Natural killer cell treated with Interleukin-12 subunit alpha and Interleukin-12 subunit beta and Interleukin-15 and Interleukin-18, amount 100 ng/mL, for 72 hours (primary cell): ENCODE measurements around the gene PYCR2. TPM values are rescaled to one million over a fixed set of nuclear protein-coding genes. Genes with fewer than 3 reads are reported as not detected.

Experiments used
- ATAC-seq, 2 donors: fragments of 150-1000 bp; cut with Tn5 transposase in 1 of 2; sonication (Bioruptor Pico), chemical (Tn5 transposase) in 1 of 2; 2 replicates each; pipeline ENCODE4 v1.10.0; 2021
- DNase-seq: peaks from one replicate; pipeline ENCODE4 v3.0.0; 2022; ENCODE audit warnings: low spot score
- H3K27ac Mint-ChIP-seq, 2 donors: 1 replicate in 1 of 2; 2 replicates in 1 of 2; pipeline ENCODE4 v1.8.0; 2022; ENCODE audit warnings: mixed read lengths in 2 of 2, mild to moderate bottlenecking in 1 of 2, moderate library complexity in 1 of 2
- H3K27me3 Mint-ChIP-seq, 2 donors: 1 replicate in 1 of 2; 2 replicates in 1 of 2; pipeline ENCODE4 v1.8.0; 2022; ENCODE audit warnings: mixed read lengths in 2 of 2
- H3K36me3 Mint-ChIP-seq: one replicate; pipeline ENCODE4 v1.8.0; 2022; ENCODE audit warnings: mixed read lengths
- H3K4me1 Mint-ChIP-seq, 2 donors: 1 replicate in 1 of 2; 2 replicates in 1 of 2; pipeline ENCODE4 v1.8.0; 2022; ENCODE audit warnings: low read depth in 2 of 2, mixed read lengths in 2 of 2, mild to moderate bottlenecking in 1 of 2
- H3K4me3 Mint-ChIP-seq: one replicate; pipeline ENCODE4 v1.8.0; 2022; ENCODE audit warnings: mixed read lengths
- H3K9me3 Mint-ChIP-seq: 2 replicates; pipeline ENCODE4 v1.8.0; 2022; ENCODE audit warnings: mixed read lengths
- total RNA-seq, 2 donors: library from RNA; stranded (reverse); gene quantifications; one replicate each; pipeline ENCODE4 v1.2.3, GENCODE V29; 2022

PYCR2 gene
- total RNA-seq, 2 donors from 2014 or later, result 102 to 127 TPM

DNA sequence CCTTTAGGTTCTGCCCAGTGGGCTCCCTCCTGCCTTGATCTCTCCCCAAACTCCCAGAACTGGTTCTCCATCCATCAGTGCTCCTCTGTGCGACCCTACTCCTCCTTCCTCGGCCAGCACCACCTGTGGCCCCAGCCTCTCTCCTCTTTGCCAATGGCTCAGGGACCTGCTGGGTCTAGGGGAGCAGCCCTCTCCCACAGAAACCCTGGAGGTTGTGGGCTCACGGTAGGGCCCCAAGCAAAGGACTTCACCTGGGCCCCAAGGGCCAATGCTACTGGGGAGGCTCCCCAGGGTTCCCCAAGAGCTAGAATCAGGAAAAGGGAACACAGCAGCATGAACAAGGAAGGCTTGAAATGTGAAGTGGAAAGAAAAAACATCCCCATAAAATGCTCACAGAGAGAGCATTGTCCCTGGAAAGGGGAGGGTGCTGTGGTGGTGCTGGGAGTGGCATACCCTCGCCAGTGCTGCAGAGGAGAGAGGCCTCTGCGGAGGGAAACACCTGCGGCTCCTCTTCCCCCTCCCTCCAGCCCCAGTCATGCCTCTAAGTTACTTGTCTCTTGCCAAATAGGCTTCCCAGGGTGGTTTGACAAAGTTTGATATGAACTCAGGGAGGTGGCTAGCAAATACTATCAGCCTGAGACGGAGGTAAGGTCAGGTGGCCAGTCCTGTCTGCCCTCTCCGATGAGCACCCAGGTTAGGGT is 44.4 kb downstream of the PYCR2 start:
- Mint-ChIP-seq H3K4me3 (no peak overlapping the region), H3K36me3 (no peaks in the 10 kb centered on the region), H3K4me1 (peaks cover 32 to 37% of the 10 kb centered on the region in 2 donors), H3K9me3 (no peaks in the 10 kb centered on the region), H3K27ac (peak overlapping the region in 1 of 2 donors; percentile 58), H3K27me3 (no peaks in the 10 kb centered on the region)
- ATAC-seq, result no peak
- DNase-seq, result no peak

DNA sequence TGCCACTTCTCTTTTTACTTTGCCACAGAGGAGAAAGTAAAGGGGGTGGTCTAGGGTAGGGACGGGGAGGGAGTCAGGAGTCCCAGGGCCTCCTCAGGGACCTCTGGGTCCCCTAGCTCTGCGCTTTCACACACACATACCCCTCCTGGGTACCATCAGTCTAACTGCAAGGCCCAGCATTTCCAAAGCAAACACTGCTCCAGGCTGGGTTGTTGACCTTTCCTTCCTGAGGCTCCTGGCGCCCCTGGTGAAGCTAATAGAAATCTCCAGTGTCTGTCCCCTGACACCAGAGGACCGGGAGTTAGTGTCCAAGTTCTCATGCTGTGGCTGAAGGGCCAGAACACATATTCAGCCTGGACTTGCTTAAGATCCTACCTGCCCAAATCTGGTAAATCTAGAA is 45.8 kb downstream of the PYCR2 start:
- peaks cover 25 to 28% of the 10 kb centered on the region in 2 donors for H3K4me1 Mint-ChIP-seq
- ATAC-seq, result no peak
- H3K27me3 Mint-ChIP-seq, result no peaks in the 10 kb centered on the region
- no peak overlapping the region for H3K27ac Mint-ChIP-seq
- H3K9me3 Mint-ChIP-seq, result no peaks in the 10 kb centered on the region
- no peak overlapping the region for H3K4me3 Mint-ChIP-seq
- no peaks in the 10 kb centered on the region for H3K36me3 Mint-ChIP-seq
- no peak for DNase-seq

DNA sequence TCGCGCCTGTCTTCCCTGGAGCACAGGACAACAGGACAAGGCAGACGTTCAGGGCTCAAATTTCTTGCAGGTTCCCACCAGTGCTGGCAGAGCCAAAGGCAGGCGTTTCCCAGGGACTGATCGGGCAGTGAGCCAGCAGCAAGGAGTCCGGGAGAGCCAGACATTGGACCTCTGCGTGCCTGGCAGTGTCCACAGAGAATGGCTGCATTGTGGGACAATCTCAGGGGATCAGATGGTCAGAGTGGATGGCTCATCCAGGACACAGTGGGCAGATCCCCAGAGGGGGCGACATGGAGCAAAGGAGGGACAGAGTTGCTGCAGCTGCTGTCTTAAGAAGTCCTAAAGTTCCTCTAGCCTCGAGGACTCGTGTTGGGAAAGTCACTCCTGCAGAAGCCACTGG is 46.5 kb downstream of the PYCR2 start:
- H3K27ac Mint-ChIP-seq, result no peak overlapping the region
- H3K27me3 Mint-ChIP-seq, result no peaks in the 10 kb centered on the region
- H3K9me3 Mint-ChIP-seq, result no peaks in the 10 kb centered on the region
- no peak overlapping the region for H3K4me3 Mint-ChIP-seq
- peaks cover 26% of the 10 kb centered on the region in 2 donors for H3K4me1 Mint-ChIP-seq
- DNase-seq, result no peak
- no peak for ATAC-seq
- H3K36me3 Mint-ChIP-seq, result no peaks in the 10 kb centered on the region

DNA sequence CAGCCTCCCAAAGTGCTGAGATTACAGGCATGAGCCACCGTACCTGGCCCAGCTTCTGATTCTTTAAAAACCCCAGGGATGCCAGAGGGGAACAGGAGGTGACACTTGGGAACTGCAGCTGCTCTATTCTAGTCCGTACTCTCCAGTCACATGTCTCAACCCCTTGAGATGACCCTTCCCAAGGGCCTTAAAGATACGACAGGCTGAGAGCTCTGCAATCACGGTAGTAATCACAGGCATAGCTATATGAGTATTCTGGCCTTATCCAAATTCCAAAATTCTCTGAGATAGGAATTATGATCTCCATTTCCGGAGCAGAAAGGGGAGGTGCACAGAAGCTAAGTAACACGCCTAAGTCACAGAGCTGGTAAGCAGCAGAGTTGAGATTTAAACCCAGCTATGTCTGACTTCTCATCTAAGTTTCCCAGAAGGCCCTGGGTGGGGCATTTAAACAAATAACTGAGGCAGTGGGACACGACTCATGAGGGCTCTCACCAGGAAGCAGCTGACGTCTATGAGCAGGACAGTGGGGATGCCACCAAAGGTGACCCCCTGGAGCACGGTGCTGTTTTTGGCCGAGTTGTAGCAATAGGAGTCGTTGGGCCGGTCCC is 47.0 kb downstream of the PYCR2 start:
- Mint-ChIP-seq H3K27ac (peak overlapping the region in 1 of 2 donors; percentile 23), H3K27me3 (no peaks in the 10 kb centered on the region), H3K4me3 (no peak overlapping the region), H3K9me3 (no peaks in the 10 kb centered on the region), H3K36me3 (no peaks in the 10 kb centered on the region), H3K4me1 (peaks cover 26 to 27% of the 10 kb centered on the region in 2 donors)
- no peak for ATAC-seq
- DNase-seq, result no peak

DNA sequence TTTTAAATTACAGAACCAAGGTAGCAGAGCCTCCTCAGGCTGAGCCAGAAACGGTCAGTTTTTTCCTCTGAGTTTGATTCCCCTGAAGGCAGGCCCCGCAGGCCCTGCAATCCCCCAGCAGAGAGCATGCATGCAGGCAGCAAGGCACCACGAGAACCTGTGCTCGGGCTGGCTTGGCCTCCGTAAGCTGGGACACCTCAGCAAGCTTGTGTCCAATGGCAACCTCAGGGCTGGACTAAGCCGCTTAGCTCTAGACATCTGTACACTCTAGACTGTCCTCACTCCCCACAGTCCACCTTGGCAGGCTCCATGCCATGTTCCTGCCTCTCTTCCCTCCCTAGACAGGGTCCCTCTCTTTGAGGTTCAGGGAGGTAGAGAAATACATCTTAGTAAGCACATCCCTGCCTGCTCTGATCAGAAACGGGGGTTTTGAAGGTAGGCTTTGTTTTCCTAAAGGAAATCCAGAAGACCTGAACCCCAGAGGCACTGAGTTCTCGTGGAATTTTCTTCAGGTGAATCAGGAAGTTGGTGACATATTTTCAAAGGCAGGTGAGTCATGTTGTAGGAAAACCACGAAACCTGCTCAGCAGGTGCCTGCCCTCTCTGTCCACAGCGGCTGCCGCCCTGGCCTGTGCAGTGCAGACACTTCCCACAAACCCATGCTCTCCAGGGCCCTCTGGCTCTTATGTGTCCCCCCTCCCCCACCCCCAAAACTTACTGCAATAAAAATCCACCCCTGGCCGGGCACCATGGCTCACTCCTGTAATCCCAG is 48.8 kb downstream of the PYCR2 start:
- Mint-ChIP-seq H3K4me1 (peaks cover 29 to 31% of the 10 kb centered on the region in 2 donors), H3K27ac (no peak overlapping the region), H3K9me3 (no peaks in the 10 kb centered on the region), H3K27me3 (no peaks in the 10 kb centered on the region), H3K4me3 (no peak overlapping the region), H3K36me3 (no peaks in the 10 kb centered on the region)
- ATAC-seq (no peak), DNase-seq (no peak)

DNA sequence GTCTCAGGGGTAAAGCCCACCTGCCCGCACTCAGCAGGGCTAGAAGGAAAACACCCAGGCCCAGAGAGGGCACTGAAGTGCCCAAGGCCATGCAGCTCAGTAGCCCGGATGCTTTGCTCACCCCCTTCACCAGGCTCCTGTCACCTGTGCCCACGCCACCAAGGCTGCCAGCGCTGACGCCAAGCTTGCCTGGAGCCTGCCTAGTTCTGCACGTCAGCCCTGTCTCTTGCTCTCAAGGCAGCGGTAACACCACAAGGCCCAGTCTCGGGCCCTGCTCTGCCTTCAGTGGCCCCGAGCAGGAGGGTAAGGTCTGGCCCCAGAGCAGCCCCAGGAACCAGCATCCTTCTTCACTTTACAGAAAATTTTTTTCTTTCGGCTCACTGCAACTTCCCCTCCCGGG is 49.6 kb downstream of the PYCR2 start:
- no peaks in the 10 kb centered on the region for H3K9me3 Mint-ChIP-seq
- DNase-seq, result no peak
- H3K27ac Mint-ChIP-seq, result no peak overlapping the region
- H3K4me1 Mint-ChIP-seq, result peaks cover 24% of the 10 kb centered on the region in 2 donors
- ATAC-seq, result no peak
- H3K36me3 Mint-ChIP-seq, result no peaks in the 10 kb centered on the region
- no peaks in the 10 kb centered on the region for H3K27me3 Mint-ChIP-seq
- H3K4me3 Mint-ChIP-seq, result no peak overlapping the region

DNA sequence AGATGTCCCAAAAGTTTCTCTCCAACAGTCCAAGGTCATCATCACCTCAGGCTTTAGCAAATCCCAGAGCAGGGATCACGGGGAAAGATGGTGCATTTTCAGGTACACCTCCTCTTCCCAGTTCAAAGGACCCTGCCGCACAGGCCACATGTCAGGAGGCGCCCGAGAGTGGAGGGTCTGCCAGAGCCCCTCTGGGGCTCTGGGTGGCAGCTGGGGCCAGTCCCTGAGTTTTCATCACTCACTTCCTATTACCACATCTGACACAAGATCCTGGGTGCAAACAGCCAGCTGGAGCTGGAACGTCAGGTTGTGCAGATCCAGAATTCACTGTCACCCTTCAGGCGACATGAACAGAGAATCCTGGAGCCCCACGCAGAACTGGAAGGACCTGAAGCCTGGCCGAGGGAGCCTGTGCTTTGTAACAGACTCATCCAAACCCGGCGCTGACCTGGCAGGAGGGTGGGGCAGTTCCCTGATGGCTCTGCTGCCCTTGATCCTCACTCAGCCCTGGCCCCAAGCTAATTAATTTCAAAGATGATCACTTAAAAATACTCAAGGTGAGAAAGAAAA is 50.7 kb downstream of the PYCR2 start:
- Mint-ChIP-seq H3K4me3 (no peak overlapping the region), H3K4me1 (peaks cover 16 to 21% of the 10 kb centered on the region in 2 donors), H3K27me3 (no peaks in the 10 kb centered on the region), H3K27ac (no peak overlapping the region), H3K9me3 (no peaks in the 10 kb centered on the region), H3K36me3 (no peaks in the 10 kb centered on the region)
- ATAC-seq (no peak), DNase-seq (no peak)

DNA sequence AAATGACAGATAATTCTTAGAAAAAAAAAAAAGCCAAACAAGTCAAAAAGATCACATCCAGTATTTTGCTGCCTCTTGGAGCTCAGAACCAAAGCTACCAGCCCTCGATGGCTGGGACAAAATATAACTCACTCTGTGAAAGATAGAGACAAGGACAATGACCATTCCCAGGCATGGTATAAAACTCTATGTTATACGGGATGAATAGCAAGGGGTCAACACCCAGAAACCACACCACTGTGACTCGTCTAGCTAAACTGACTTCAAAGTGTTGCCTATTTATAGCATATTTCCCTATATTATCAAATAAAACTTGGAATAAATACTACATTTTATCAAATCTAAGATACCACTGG is 52.0 kb downstream of the PYCR2 start:
- Mint-ChIP-seq H3K4me3 (peak overlapping the region; percentile 6), H3K9me3 (no peaks in the 10 kb centered on the region), H3K4me1 (peaks cover 15% of the 10 kb centered on the region in 2 donors), H3K27me3 (no peaks in the 10 kb centered on the region), H3K36me3 (no peaks in the 10 kb centered on the region), H3K27ac (no peak overlapping the region)
- ATAC-seq (no peak), DNase-seq (no peak)

DNA sequence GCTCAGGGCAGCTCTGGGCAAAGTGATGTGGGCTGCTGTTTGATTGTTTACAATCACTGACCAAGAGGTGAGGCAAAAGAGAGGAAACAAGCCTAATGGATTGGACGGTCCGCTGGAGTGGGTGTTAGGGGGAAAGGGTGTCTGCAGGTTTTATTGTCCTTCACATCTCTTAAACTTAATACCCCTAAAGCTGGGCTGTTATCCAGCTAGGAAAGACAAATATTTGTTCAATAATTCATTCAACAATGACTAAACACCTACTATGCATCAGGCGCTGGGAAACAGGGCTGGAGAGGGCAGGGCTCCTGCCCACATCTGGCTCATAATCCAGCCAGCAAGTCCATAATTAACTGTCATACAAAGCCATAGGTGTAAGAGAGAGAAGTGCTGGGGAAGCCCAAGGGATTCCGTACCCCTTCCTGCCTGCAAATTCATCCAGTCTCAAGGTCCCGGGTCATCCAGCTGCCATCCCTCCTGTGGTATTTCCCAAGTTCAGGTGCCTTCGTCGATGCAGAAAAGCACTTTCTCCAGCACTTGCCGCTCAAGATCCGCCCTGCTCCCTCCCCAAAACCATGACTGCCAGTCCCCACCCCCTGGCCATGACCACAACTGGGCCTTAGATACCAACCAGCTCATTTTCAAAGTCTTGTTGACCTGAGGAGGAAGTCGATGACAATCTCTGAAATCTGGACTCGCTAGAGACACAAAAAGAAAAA is 52.5 kb downstream of the PYCR2 start:
- Mint-ChIP-seq H3K9me3 (no peaks in the 10 kb centered on the region), H3K4me3 (peak overlapping the region; percentile 6), H3K36me3 (no peaks in the 10 kb centered on the region), H3K4me1 (peaks cover 17 to 20% of the 10 kb centered on the region in 2 donors), H3K27me3 (no peaks in the 10 kb centered on the region), H3K27ac (no peak overlapping the region)
- ATAC-seq (peak in 1 of 2 donors; percentile 67), DNase-seq (no peak)

DNA sequence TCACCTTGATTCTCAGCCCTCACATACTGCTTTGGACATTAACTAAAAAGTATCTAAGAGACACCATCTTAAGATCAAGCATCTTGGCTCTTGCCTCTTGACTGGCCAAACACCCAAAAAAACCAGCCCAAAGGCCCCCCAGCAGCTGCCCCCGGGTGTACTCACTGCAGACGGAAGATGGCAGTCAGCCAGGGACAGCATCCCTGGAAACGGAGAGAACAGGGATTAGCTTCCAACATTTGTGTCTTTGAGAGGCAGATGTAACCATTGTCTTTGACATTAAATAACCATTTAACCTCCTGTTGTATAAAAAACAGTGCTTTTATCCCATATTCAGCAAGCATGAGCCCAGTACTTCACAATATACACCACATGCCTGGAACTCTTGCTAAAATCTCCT is 53.1 kb downstream of the PYCR2 start:
- DNase-seq (no peak), ATAC-seq (no peak)
- Mint-ChIP-seq H3K36me3 (no peaks in the 10 kb centered on the region), H3K4me1 (peaks cover 23 to 25% of the 10 kb centered on the region in 2 donors), H3K4me3 (no peak overlapping the region), H3K27ac (no peak overlapping the region), H3K9me3 (no peaks in the 10 kb centered on the region), H3K27me3 (no peaks in the 10 kb centered on the region)

Other genes with a start within 250 kb of the PYCR2 start
- gene SRP9, start 146.4 kb downstream of the PYCR2 start, total RNA-seq, result 100 to 1,000 TPM; 183 to 194 TPM
- 1 to 10 TPM; 1.6 to 2.4 TPM for gene EPHX1, start 114.1 kb downstream of the PYCR2 start, total RNA-seq
- 10 to 100 TPM; 42.7 to 53.6 TPM for gene TMEM63A, start 41.9 kb downstream of the PYCR2 start, total RNA-seq
- gene LEFTY1, start 35.1 kb downstream of the PYCR2 start, total RNA-seq, result not detected
- not detected for gene LEFTY2, start 17.0 kb upstream of the PYCR2 start, total RNA-seq
- 10 to 100 TPM; 25.5 to 30.4 TPM for gene SDE2, start 75.1 kb upstream of the PYCR2 start, total RNA-seq
- gene H3-3A, start 138.5 kb upstream of the PYCR2 start, total RNA-seq, result 100 to 1,000 TPM; 174 to 259 TPM